Measurements from ENCODE around the gene DLGAP1.
A peak's percentile ranks its signal among the peaks of the same experiment; 100 is the strongest.

The DLGAP1 gene

DNA sequence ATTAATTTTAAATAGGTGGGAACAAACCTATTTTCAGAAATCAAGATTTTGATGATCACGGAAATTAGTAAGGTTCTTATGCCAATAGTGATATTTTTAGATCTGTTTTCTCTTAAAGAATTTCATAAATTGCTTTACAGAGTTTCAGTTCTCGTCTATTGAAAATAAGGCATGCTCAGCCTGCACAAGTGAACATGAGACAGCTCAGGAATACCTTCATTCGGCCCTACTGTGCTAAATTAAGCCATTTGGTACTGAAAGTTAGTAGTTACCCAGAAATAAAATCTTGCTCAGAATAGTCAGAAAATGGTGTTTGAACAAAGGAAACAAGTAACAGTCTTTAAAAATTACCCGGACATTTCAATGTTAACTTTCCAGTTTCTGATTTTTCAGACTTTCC lies 60.4 kb downstream of the DLGAP1 start:
- H3K36me3 ChIP-seq (replicated peaks; ENCODE audit: low read depth, low read length) = no peaks in the 10 kb centered on the region
- H3K4me1 ChIP-seq (ENCODE audit: low read length) = peaks cover 26% of the 10 kb centered on the region
- H3K27ac ChIP-seq (ENCODE audit: low read length) = no peak overlapping the region
- peak overlapping the region; percentile 8; the same call in 1 of the 2 replicates for H3K4me3 ChIP-seq (ENCODE audit: low read length)
- no peak overlapping the region for H2AFZ ChIP-seq (ENCODE audit: low read depth, low read length)
- H3K27me3 ChIP-seq (ENCODE audit: low read depth, low read length) = no peaks in the 10 kb centered on the region; the same call in 1 of the 2 replicates
- peak overlapping the region; percentile 27 for H3K4me2 ChIP-seq (ENCODE audit: low read length)
- no peaks in the 10 kb centered on the region for H4K20me1 ChIP-seq (ENCODE audit: insufficient read depth, low read length)
- TF ChIP-seq, protein P1, sequence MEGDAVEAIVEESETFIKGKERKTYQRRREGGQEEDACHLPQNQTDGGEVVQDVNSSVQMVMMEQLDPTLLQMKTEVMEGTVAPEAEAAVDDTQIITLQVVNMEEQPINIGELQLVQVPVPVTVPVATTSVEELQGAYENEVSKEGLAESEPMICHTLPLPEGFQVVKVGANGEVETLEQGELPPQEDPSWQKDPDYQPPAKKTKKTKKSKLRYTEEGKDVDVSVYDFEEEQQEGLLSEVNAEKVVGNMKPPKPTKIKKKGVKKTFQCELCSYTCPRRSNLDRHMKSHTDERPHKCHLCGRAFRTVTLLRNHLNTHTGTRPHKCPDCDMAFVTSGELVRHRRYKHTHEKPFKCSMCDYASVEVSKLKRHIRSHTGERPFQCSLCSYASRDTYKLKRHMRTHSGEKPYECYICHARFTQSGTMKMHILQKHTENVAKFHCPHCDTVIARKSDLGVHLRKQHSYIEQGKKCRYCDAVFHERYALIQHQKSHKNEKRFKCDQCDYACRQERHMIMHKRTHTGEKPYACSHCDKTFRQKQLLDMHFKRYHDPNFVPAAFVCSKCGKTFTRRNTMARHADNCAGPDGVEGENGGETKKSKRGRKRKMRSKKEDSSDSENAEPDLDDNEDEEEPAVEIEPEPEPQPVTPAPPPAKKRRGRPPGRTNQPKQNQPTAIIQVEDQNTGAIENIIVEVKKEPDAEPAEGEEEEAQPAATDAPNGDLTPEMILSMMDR (IDR thresholded peaks at IDR 0.05; ENCODE audit: low read depth, low read length) = no peak
- TF ChIP-seq EZH2phosphoT487 (IDR thresholded peaks at IDR 0.05; ENCODE audit: low read depth) = no peak
- H3K9me3 ChIP-seq (ENCODE audit: insufficient read depth, low read length) = peaks cover 4% of the 10 kb centered on the region; the same call in 1 of the 2 replicates
- no peak overlapping the region for H3K9ac ChIP-seq (ENCODE audit: low read length)
- no peaks in the 10 kb centered on the region for H3K79me2 ChIP-seq (ENCODE audit: low read length)

DNA sequence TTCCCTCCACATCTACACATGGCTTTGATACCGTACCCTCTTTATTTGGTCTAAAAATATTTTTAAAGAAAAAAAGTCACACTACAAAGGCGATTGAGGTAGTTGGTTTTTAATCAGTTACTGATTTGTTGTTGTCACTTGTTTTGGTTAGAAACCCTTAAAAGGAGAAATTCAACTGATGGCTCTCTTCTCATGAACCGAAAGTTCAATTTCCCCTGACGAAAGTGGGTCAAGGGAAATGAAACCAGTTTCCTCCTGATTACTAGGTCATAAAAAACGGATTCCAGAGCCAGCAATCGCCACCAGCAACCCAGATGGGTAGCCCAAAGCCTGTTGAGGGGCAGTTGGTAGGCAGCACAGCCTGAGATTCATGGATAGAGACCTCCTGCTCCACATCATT lies 63.2 kb downstream of the DLGAP1 start:
- peak overlapping the region; percentile 45 for H3K4me2 ChIP-seq (ENCODE audit: low read length)
- H4K20me1 ChIP-seq (ENCODE audit: insufficient read depth, low read length) = no peaks in the 10 kb centered on the region
- H3K4me1 ChIP-seq (ENCODE audit: low read length) = peaks cover 26% of the 10 kb centered on the region
- peaks cover 4% of the 10 kb centered on the region; the same call in 1 of the 2 replicates for H3K9me3 ChIP-seq (ENCODE audit: insufficient read depth, low read length)
- no peak for TF ChIP-seq EZH2phosphoT487 (IDR thresholded peaks at IDR 0.05; ENCODE audit: low read depth)
- TF ChIP-seq, protein P1 (IDR thresholded peaks at IDR 0.05; ENCODE audit: low read depth, low read length) = no peak
- H3K4me3 ChIP-seq (ENCODE audit: low read length) = peak overlapping the region; percentile 13; the same call in 1 of the 2 replicates
- no peaks in the 10 kb centered on the region for H3K36me3 ChIP-seq (replicated peaks; ENCODE audit: low read depth, low read length)
- no peaks in the 10 kb centered on the region for H3K79me2 ChIP-seq (ENCODE audit: low read length)
- H3K9ac ChIP-seq (ENCODE audit: low read length) = peak overlapping the region; percentile 16; the same call in 1 of the 2 replicates
- H3K27ac ChIP-seq (ENCODE audit: low read length) = no peak overlapping the region
- H2AFZ ChIP-seq (ENCODE audit: low read depth, low read length) = no peak overlapping the region
- H3K27me3 ChIP-seq (ENCODE audit: low read depth, low read length) = no peaks in the 10 kb centered on the region; the same call in 1 of the 2 replicates

DNA sequence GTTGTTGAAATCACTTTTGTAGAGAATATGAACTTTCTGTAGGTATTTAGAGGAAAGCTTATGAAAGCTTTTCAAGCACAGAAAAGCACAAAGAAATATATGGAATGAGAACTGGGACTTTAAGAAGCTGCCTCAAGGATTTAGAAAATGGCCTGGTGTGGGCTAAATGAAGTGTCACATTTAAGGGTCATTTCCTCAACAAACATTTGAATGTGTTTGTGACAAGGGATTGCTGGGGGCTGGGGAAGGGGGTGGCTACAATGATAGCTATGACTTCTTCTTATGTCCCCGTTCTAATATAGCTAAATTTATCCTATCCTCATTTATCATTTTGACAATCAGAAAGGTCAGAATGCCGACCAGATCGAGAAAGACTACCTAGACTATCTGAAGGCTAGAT lies 69.2 kb downstream of the DLGAP1 start:
- Histone ChIP-seq H4K20me1 (ENCODE audit: insufficient read depth, low read length) (no peaks in the 10 kb centered on the region), H3K9me3 (ENCODE audit: insufficient read depth, low read length) (no peaks in the 10 kb centered on the region), H3K36me3 (replicated peaks; ENCODE audit: low read depth, low read length) (no peaks in the 10 kb centered on the region), H3K4me2 (ENCODE audit: low read length) (no peak overlapping the region), H3K79me2 (ENCODE audit: low read length) (no peaks in the 10 kb centered on the region), H3K4me3 (ENCODE audit: low read length) (no peak overlapping the region), H2AFZ (ENCODE audit: low read depth, low read length) (no peak overlapping the region), H3K27me3 (ENCODE audit: low read depth, low read length) (no peaks in the 10 kb centered on the region), H3K27ac (ENCODE audit: low read length) (no peak overlapping the region), H3K9ac (ENCODE audit: low read length) (no peak overlapping the region), H3K4me1 (ENCODE audit: low read length) (no peaks in the 10 kb centered on the region)
- TF ChIP-seq, protein P1 (IDR thresholded peaks at IDR 0.05; ENCODE audit: low read depth, low read length) = no peak
- TF ChIP-seq EZH2phosphoT487 (IDR thresholded peaks at IDR 0.05; ENCODE audit: low read depth) = no peak

DNA sequence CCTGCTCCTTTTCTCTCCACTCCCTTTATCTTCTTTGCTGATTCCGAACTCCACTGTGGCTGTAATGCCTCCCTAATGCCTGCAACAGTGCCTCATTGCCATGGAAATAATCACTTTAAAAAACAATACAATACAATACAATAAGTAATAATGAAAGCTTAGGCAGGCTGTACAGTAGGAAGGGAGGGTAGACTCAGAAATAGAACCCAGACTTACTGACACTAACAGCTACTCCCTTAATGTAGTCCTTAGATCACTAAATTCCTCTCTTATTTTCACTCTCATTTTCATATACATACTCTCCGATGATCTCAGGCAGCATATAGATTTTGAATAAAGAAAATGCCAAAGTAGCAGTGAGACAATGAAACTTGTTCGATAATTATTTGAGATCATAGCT lies 70.2 kb downstream of the DLGAP1 start:
- H3K9ac ChIP-seq (ENCODE audit: low read length) = no peak overlapping the region
- no peaks in the 10 kb centered on the region for H3K79me2 ChIP-seq (ENCODE audit: low read length)
- H2AFZ ChIP-seq (ENCODE audit: low read depth, low read length) = no peak overlapping the region
- no peak overlapping the region for H3K4me2 ChIP-seq (ENCODE audit: low read length)
- no peak overlapping the region for H3K27ac ChIP-seq (ENCODE audit: low read length)
- no peaks in the 10 kb centered on the region for H3K9me3 ChIP-seq (ENCODE audit: insufficient read depth, low read length)
- H3K4me3 ChIP-seq (ENCODE audit: low read length) = no peak overlapping the region
- H3K4me1 ChIP-seq (ENCODE audit: low read length) = no peaks in the 10 kb centered on the region
- H3K27me3 ChIP-seq (ENCODE audit: low read depth, low read length) = no peaks in the 10 kb centered on the region
- H4K20me1 ChIP-seq (ENCODE audit: insufficient read depth, low read length) = no peaks in the 10 kb centered on the region
- no peaks in the 10 kb centered on the region for H3K36me3 ChIP-seq (replicated peaks; ENCODE audit: low read depth, low read length)
- TF ChIP-seq, protein P1 (IDR thresholded peaks at IDR 0.05; ENCODE audit: low read depth, low read length) = no peak
- no peak for TF ChIP-seq EZH2phosphoT487 (IDR thresholded peaks at IDR 0.05; ENCODE audit: low read depth)
